SK-N-SH (cell line): ENCODE data around the gene ETS1. TPM values are rescaled to one million over a fixed set of nuclear protein-coding genes. Genes with fewer than 3 reads are reported as not detected.

Experiments used
- CTCF ChIA-PET: fragments of 300-600, 350-600 bp; formaldehyde crosslinking; extraction: SDS; loops from one replicate; lab custom pipeline; 2021; lab: Yijun Ruan, JAX
- POLR2A ChIA-PET: fragments of 350-600 bp; sonication (Branson Sonifier 250); formaldehyde crosslinking; extraction: SDS; loops from one replicate; lab custom pipeline; 2020; ENCODE audit warnings: antibody characterized with exemption, inconsistent platforms; lab: Yijun Ruan, JAX
- DNase-seq: peaks from one replicate; pipeline ENCODE4 v3.0.0; 2012
- H2AFZ ChIP-seq: fragments of 200-600 bp; sonication (generic); 2 replicates; pipeline ENCODE4 v1.8.1; 2016; ENCODE audit warnings: antibody characterized with exemption, mild to moderate bottlenecking, low read depth
- H3F3A ChIP-seq: fragments of 200-600 bp; sonication (generic); replicated peaks from 2 replicates; pipeline ENCODE3; 2016; ENCODE audit warnings: antibody characterized with exemption, mild to moderate bottlenecking; ENCODE audit not compliant: insufficient read depth
- H3K27ac ChIP-seq, 2 experiments: fragments of 200-500 bp in 1 of 2; fragments of 200-600 bp in 1 of 2; sonication (Bioruptor generic) in 1 of 2; sonication (generic), shearing (Covaris generic) in 1 of 2; 2 replicates each; pipeline versions ENCODE4 v1.5.1 to v1.6.1; 2014 to 2016; ENCODE audit warnings: low read depth in 2 of 2, inconsistent platforms in 1 of 2, low read length in 1 of 2, mild to moderate bottlenecking in 1 of 2, mixed read lengths in 1 of 2
- H3K27me3 ChIP-seq: fragments of 200-600 bp; sonication (generic), shearing (Covaris generic); 2 replicates; pipeline ENCODE4 v1.6.1; 2016; ENCODE audit warnings: mixed run types; ENCODE audit not compliant: insufficient read depth
- H3K36me3 ChIP-seq, 2 experiments: fragments of 200-500 bp in 1 of 2; fragments of 200-600 bp in 1 of 2; sonication (Bioruptor generic) in 1 of 2; sonication (generic) in 1 of 2; replicated peaks in 1 of 2; 2 replicates each; pipeline versions ENCODE3 to v1.5.1; 2014 to 2016; ENCODE audit warnings: low read length in 1 of 2, mild to moderate bottlenecking in 1 of 2; ENCODE audit not compliant: insufficient read depth in 2 of 2, control insufficient read depth in 1 of 2
- H3K4me1 ChIP-seq, 2 experiments: fragments of 200-500 bp in 1 of 2; fragments of 200-600 bp in 1 of 2; sonication (Bioruptor generic) in 1 of 2; sonication (generic), shearing (Covaris generic) in 1 of 2; 2 replicates each; pipeline versions ENCODE4 v1.5.1 to v1.6.1; 2014 to 2016; ENCODE audit warnings: low read depth in 1 of 2, low read length in 1 of 2, mixed run types in 1 of 2; ENCODE audit not compliant: insufficient read depth in 2 of 2, control insufficient read depth in 1 of 2
- H3K4me2 ChIP-seq: fragments of 200-600 bp; sonication (generic), shearing (Covaris generic); 2 replicates; pipeline ENCODE4 v1.6.1; 2017; ENCODE audit warnings: mixed run types
- H3K4me3 ChIP-seq, 2 experiments: fragments of 200-500 bp in 1 of 2; fragments of 200-600 bp in 1 of 2; sonication (Bioruptor generic) in 1 of 2; sonication (generic), shearing (Covaris generic) in 1 of 2; 2 replicates each; pipeline versions ENCODE4 v1.5.1 to v1.8.1; 2014 to 2016; ENCODE audit warnings: low read depth in 2 of 2, inconsistent platforms in 1 of 2, low read length in 1 of 2, mild to moderate bottlenecking in 1 of 2, mixed read lengths in 1 of 2, moderate library complexity in 1 of 2
- H3K79me2 ChIP-seq: fragments of 200-600 bp; sonication (generic); 2 replicates; pipeline ENCODE4 v1.8.1; 2017; ENCODE audit warnings: mild to moderate bottlenecking; ENCODE audit not compliant: insufficient read depth
- H3K9ac ChIP-seq: fragments of 200-600 bp; sonication (generic); 2 replicates; pipeline ENCODE4 v1.6.1; 2017; ENCODE audit warnings: mixed run types
- H3K9me2 ChIP-seq: fragments of 200-600 bp; sonication (generic); 2 replicates; pipeline ENCODE4 v1.6.1; 2017; ENCODE audit warnings: mixed run types
- H3K9me3 ChIP-seq: fragments of 200-600 bp; sonication (generic); 2 replicates; pipeline ENCODE4 v1.6.1; 2017; ENCODE audit warnings: mixed run types, mild to moderate bottlenecking, moderate library complexity
- H4K20me1 ChIP-seq: fragments of 200-600 bp; sonication (generic); 2 replicates; pipeline ENCODE4 v1.6.1; 2017; ENCODE audit warnings: mild to moderate bottlenecking, mixed run types; ENCODE audit not compliant: insufficient read depth
- CHD2 ChIP-seq: fragments of 150-350 bp; IDR thresholded peaks from 2 replicates; pipeline ENCODE4 v1.6.1; 2018; ENCODE audit warnings: low read length; ENCODE audit not compliant: partially characterized antibody
- FOXM1 ChIP-seq: IDR thresholded peaks from 2 replicates; pipeline ENCODE4 v1.4.0; 2012; ENCODE audit warnings: low read depth, mild to moderate bottlenecking
- GABPA ChIP-seq: IDR thresholded peaks from 2 replicates; pipeline ENCODE4 v1.4.0; 2012; ENCODE audit warnings: low read depth, mild to moderate bottlenecking
- JUND ChIP-seq: IDR thresholded peaks from 2 replicates; pipeline ENCODE4 v1.4.0; 2012
- MXI1 ChIP-seq: IDR thresholded peaks from 2 replicates; pipeline ENCODE4 v1.6.1; 2012; ENCODE audit warnings: mild to moderate bottlenecking, low read depth, low read length, improper control_type of control experiment
- NRF1 ChIP-seq: IDR thresholded peaks from 2 replicates; pipeline ENCODE4 v1.6.1; 2012; ENCODE audit warnings: low read depth, mild to moderate bottlenecking, low read length
- POLR2AphosphoS5 ChIP-seq: IDR thresholded peaks from 2 replicates; pipeline ENCODE4 v1.6.1; 2012; ENCODE audit warnings: low read depth, low read length
- RAD21 ChIP-seq: IDR thresholded peaks from 2 replicates; pipeline ENCODE4 v1.6.1; 2012; ENCODE audit warnings: mild to moderate bottlenecking, low read length
- RFX5 ChIP-seq: IDR thresholded peaks from 2 replicates; pipeline ENCODE4 v1.6.1; 2012; ENCODE audit warnings: mild to moderate bottlenecking, improper control_type of control experiment, low read length
- SMC3 ChIP-seq: IDR thresholded peaks from 2 replicates; pipeline ENCODE4 v1.6.1; 2012; ENCODE audit warnings: low read depth, low read length, improper control_type of control experiment
- TAF1 ChIP-seq: IDR thresholded peaks from 2 replicates; pipeline ENCODE4 v1.6.1; 2012; ENCODE audit warnings: low read depth, mild to moderate bottlenecking, low read length, moderate library complexity, borderline replicate concordance
- TCF12 ChIP-seq: IDR thresholded peaks from 2 replicates; pipeline ENCODE4 v1.4.0; 2012
- USF1 ChIP-seq: IDR thresholded peaks from 2 replicates; pipeline ENCODE4 v1.4.0; 2012; ENCODE audit warnings: low read depth, borderline replicate concordance
- YY1 ChIP-seq: IDR thresholded peaks from 2 replicates; pipeline ENCODE4 v1.4.0; 2012; ENCODE audit warnings: low read depth, mild to moderate bottlenecking
- ZBTB33 ChIP-seq: IDR thresholded peaks from 2 replicates; pipeline ENCODE4 v1.4.0; 2012; ENCODE audit warnings: low read depth, borderline replicate concordance
- whole genome bisulfite sequencing: methylation state at CpG from one replicate; pipeline ENCODE4 v1.1.6; 2017; ENCODE audit warnings: low lambda C conversion rate; 5-methylcytosine and 5-hydroxymethylcytosine counted together
- polyA plus RNA-seq, 3 experiments: library from polyadenylated mRNA; depleted of rRNA; stranded (reverse); fragments of >200 nt; gene quantifications; 2 replicates each; pipeline ENCODE4 v1.2.3, GENCODE V29; 2012
- TF ChIP-seq, protein P1 (sequence below): IDR thresholded peaks from 2 replicates; pipeline ENCODE4; 2012

Gene ETS1
- polyA plus RNA-seq, 1 of the 3 experiments (the other 2 are of a cell fraction), result 14.5 TPM

DNA sequence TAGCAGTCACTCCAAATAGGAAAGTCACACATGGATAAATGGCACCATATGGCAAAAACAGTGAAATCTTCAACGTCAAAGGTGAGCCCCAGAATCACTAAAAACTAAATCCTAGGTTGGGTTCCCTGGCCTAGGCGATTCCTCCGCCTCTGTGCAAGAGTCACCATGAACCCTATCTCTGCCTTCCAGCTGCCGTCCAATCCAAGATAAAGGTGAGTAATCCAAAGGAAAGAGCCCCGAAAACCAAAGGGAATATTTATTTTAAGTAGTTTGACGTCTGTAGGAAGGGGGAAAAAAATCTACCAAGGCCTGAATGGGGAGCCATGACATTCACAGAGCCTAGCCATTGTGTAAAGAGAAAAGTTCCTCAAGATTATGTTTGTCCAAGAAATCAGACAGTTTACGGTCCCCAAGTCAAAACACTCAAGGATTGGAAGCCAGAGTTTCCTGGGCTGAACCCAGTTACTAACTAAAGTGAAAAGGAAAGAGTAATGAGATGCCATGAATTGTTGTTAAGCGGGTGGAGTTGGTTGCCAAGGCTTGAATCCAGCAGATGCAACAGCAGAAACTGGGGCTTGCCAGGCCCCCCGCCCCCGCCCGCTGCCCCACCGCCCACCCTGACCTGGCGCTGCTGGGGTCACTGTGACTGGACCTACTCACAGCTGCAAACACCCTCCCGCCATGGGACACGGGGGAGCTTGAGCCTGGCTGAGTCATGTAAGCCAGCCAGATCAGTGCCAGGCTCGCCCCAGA, 39.7 kb upstream of the ETS1 start:
- TF ChIP-seq TAF1 (no peak), POLR2AphosphoS5 (no peak), CHD2 (no peak), FOXM1 (no peak), USF1 (no peak), SMC3 (no peak), RFX5 (no peak), RAD21 (no peak), NRF1 (no peak)
- POLR2A ChIA-PET, result interaction anchor here (1.0 kb wide), 1 partner anchor 8 kb away, joined by 3 read pairs; no protein-coding TSS in a partner anchor
- H3F3A ChIP-seq, result no peaks in the 10 kb centered on the region
- DNase-seq, result no peak
- H3K79me2 ChIP-seq, result no peaks in the 10 kb centered on the region
- no peaks in the 10 kb centered on the region for H4K20me1 ChIP-seq
- H2AFZ ChIP-seq, result no peak overlapping the region
- H3K4me3 ChIP-seq, result no peak overlapping the region
- H3K4me1 ChIP-seq, result peaks cover 0 to 14% of the 10 kb centered on the region in 2 experiments; a peak in 2 of 4 replicates
- CTCF ChIA-PET, result interaction anchor here (1.0 to 7.2 kb wide), 7 partner anchors 17 to 469 kb away, joined by 3 to 209 read pairs (median 8); no protein-coding TSS in a partner anchor
- no peaks in the 10 kb centered on the region for H3K36me3 ChIP-seq
- H3K27ac ChIP-seq, result no peak overlapping the region
- H3K27me3 ChIP-seq, result no peaks in the 10 kb centered on the region
- 95% methylated on average over 14 of the region's 16 CpGs for WGBS
- H3K4me2 ChIP-seq, result no peak overlapping the region
- no peaks in the 10 kb centered on the region for H3K9me2 ChIP-seq
- no peak overlapping the region for H3K9ac ChIP-seq
- no peaks in the 10 kb centered on the region for H3K9me3 ChIP-seq

GRCh38 chr11:128625746-128626145, 38.4 kb upstream of the ETS1 start:
- no peaks in the 10 kb centered on the region for H3K79me2 ChIP-seq
- H3K9ac ChIP-seq, result no peak overlapping the region
- H3K9me2 ChIP-seq, result no peaks in the 10 kb centered on the region
- H3K36me3 ChIP-seq, result no peaks in the 10 kb centered on the region
- TF ChIP-seq USF1 (no peak), FOXM1 (no peak), NRF1 (no peak), ZBTB33 (no peak), GABPA (no peak), YY1 (no peak), TAF1 (no peak), RAD21 (no peak), JUND (no peak), MXI1 (no peak), RFX5 (no peak), TCF12 (no peak)
- TF ChIP-seq, protein P1, sequence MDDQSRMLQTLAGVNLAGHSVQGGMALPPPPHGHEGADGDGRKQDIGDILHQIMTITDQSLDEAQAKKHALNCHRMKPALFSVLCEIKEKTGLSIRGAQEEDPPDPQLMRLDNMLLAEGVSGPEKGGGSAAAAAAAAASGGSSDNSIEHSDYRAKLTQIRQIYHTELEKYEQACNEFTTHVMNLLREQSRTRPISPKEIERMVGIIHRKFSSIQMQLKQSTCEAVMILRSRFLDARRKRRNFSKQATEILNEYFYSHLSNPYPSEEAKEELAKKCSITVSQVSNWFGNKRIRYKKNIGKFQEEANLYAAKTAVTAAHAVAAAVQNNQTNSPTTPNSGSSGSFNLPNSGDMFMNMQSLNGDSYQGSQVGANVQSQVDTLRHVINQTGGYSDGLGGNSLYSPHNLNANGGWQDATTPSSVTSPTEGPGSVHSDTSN, result no peak
- DNase-seq, result no peak
- H3K4me2 ChIP-seq, result no peak overlapping the region
- H3K27ac ChIP-seq, result no peak overlapping the region
- WGBS, result 88% methylated on average over 2 of the region's 2 CpGs
- no peak overlapping the region for H3K4me3 ChIP-seq
- H3K27me3 ChIP-seq, result no peaks in the 10 kb centered on the region
- H4K20me1 ChIP-seq, result no peaks in the 10 kb centered on the region
- no peaks in the 10 kb centered on the region for H3F3A ChIP-seq
- H3K4me1 ChIP-seq, result peaks cover 0 to 14% of the 10 kb centered on the region in 2 experiments; a peak in 2 of 4 replicates
- H3K9me3 ChIP-seq, result no peaks in the 10 kb centered on the region
- CTCF ChIA-PET, result interaction anchor here (0.5 to 3.2 kb wide), 4 partner anchors 33 to 468 kb away, joined by 3 to 22 read pairs (median 10); no protein-coding TSS in a partner anchor
- H2AFZ ChIP-seq, result no peak overlapping the region
- POLR2A ChIA-PET, result no interaction called here
